Naive thymus-derived CD8-positive, alpha-beta T cell (primary cell): ENCODE measurements around the gene MRPS9. TPM values are rescaled to one million over a fixed set of nuclear protein-coding genes. Genes with fewer than 3 reads are reported as not detected.
A peak's percentile ranks its signal among the peaks of the same experiment; 100 is the strongest.

Experiments used
- ATAC-seq, 2 donors: fragments of 150-1000 bp; cut with Tn5 transposase in 1 of 2; sonication (Bioruptor Pico), chemical (Tn5 transposase) in 1 of 2; 1 replicate in 1 of 2; 2 replicates in 1 of 2; pipeline ENCODE4 v1.10.0; 2021; ENCODE audit warnings: mild to moderate bottlenecking in 2 of 2, moderate library complexity in 2 of 2
- POLR2A ChIA-PET: fragments of 350-600 bp; sonication (Branson Sonifier 250); formaldehyde crosslinking; loops from one replicate; lab custom pipeline; 2021; ENCODE audit warnings: antibody characterized with exemption; lab: Charles Lee
- DNase-seq, 10 donors: peaks; one replicate each; pipeline versions ENCODE4 v3.0.0 to v3.0.0-alpha.2; 2020 to 2022
- H3K27ac Mint-ChIP-seq, 10 donors: one replicate each; pipeline ENCODE4 v1.8.0; 2020 to 2022; ENCODE audit warnings: mild to moderate bottlenecking in 10 of 10, mixed read lengths in 10 of 10, moderate library complexity in 4 of 10, inconsistent platforms in 1 of 10
- H3K27me3 Mint-ChIP-seq, 5 donors: one replicate each; pipeline ENCODE4 v1.8.0; 2021 to 2022; ENCODE audit warnings: mixed read lengths in 5 of 5
- H3K36me3 Mint-ChIP-seq, 3 donors: one replicate each; pipeline ENCODE4 v1.8.0; 2020 to 2022; ENCODE audit warnings: mixed read lengths in 3 of 3, mild to moderate bottlenecking in 2 of 3, inconsistent platforms in 1 of 3
- H3K4me1 Mint-ChIP-seq, 4 donors: one replicate each; pipeline ENCODE4 v1.8.0; 2021 to 2022; ENCODE audit warnings: mixed read lengths in 4 of 4
- H3K4me3 Mint-ChIP-seq, 10 donors: one replicate each; pipeline ENCODE4 v1.8.0; 2020 to 2022; ENCODE audit warnings: mild to moderate bottlenecking in 10 of 10, mixed read lengths in 10 of 10, moderate library complexity in 6 of 10, inconsistent platforms in 1 of 10
- H3K9me3 Mint-ChIP-seq, 9 donors: one replicate each; pipeline ENCODE4 v1.8.0; 2020 to 2022; ENCODE audit warnings: mixed read lengths in 9 of 9, mild to moderate bottlenecking in 3 of 9, inconsistent platforms in 1 of 9, moderate library complexity in 1 of 9
- polyA plus RNA-seq, 3 donors: library from polyadenylated mRNA; unstranded; fragments of 300-500 nt; fragmentation: Illumina TruSeq; gene quantifications; one replicate each; pipeline ENCODE4 v1.2.3, GENCODE V29; 2021
- total RNA-seq, 8 experiments: library from RNA in 2 of 8; stranded (reverse) in 2 of 8; gene quantifications; one replicate each; pipeline ENCODE4 v1.2.3 and lab custom pipeline; 2021 to 2026

MRPS9 gene
- total and polyA plus RNA-seq, 5 experiments from 2014 or later: 17.0 to 32.6 (median 24.5) TPM

DNA sequence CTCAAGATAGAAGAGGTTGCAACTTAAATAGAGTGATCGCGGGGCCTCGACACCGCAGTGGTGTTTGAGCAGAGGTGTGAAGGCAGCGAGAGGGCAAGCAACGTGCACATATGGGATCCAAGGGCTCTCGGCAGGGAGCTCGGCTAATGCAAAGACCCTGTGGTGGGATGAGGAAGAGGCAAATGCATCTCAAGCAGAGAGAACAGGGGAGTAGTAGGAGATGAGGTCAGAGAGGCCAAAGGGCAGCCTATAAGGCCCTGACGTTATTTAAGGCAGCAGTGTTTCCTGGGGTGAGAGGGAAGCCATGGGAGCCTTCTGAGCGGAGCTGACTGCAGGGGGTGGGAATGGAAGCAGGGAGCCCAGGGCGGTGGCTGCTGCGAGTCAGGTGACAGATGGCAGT, 74.5 kb downstream of the MRPS9 start:
- DNase-seq: no peak
- Mint-ChIP-seq H3K4me3 (no peak overlapping the region), H3K9me3 (no peaks in the 10 kb centered on the region), H3K27ac (peak overlapping the region in 1 of 10 donors; percentile 2), H3K4me1 (no peaks in the 10 kb centered on the region), H3K27me3 (no peaks in the 10 kb centered on the region), H3K36me3 (peaks cover 0 to 8% (median 3%) of the 10 kb centered on the region in 3 donors)
- no peak for ATAC-seq
- POLR2A ChIA-PET: no interaction called here

DNA sequence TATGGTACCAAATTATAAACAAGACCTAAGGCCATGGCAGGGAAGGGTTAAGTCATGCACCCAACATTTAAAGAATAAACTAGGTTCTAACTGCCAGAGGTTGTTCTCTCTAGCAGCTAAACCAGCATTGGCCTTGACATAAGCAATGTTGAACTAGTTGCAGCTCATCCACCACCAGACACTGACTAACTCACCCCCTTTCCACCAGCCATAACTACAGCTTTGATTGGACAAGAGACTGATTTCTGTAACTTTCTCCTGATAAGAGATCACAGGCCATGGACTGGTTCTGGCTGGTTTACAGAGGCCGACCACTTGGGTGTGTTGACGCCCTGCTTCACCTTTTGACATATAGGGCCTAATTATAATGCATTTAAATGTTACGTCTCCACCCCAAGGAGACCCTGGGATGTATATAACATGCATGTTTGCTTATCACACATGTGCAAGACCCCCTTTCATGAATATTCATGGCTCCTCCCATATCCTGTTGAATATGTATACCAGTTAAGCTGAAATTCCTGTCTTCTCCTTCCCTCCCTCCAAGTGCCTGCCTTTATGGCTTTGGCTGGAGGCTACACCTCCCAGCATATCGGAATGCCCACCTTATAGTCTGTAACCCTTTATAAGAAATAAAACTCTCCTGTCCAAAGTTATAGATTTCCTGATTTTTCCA, 75.9 kb downstream of the MRPS9 start:
- ATAC-seq: no peak

DNA sequence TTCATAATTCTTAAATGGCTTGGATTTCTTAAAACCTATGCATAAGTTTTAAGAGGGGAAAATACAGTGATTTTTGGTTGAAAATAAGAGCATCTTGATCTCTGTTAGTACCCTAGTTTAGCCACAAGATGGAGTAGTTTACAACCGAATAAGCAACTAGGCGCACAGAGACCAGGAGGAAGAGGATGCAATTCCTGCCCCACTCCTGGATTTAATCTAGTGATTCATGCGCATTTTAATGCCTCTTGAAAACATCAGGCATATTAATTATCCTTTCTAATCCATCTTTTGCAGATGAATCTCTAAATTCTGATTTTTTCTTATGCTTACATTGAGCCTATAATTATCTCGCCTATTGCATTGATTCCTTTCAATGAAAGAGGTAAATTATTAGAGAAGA, 76.7 kb downstream of the MRPS9 start:
- POLR2A ChIA-PET: no interaction called here
- H3K27me3 Mint-ChIP-seq: no peaks in the 10 kb centered on the region
- ATAC-seq (no peak), DNase-seq (peak in 3 of 10 donors; percentile 10 to 32 (median 17))
- peaks cover 0 to 7% (median 2%) of the 10 kb centered on the region in 3 donors for H3K36me3 Mint-ChIP-seq
- no peak overlapping the region for H3K27ac Mint-ChIP-seq
- H3K4me3 Mint-ChIP-seq: no peak overlapping the region
- no peaks in the 10 kb centered on the region for H3K4me1 Mint-ChIP-seq
- H3K9me3 Mint-ChIP-seq: no peaks in the 10 kb centered on the region

More for the DNA sequence above, 75.9 kb downstream of the MRPS9 start:
- POLR2A ChIA-PET: no interaction called here
- no peak for DNase-seq
- Mint-ChIP-seq H3K4me3 (no peak overlapping the region), H3K9me3 (no peaks in the 10 kb centered on the region), H3K4me1 (no peaks in the 10 kb centered on the region), H3K27me3 (no peaks in the 10 kb centered on the region), H3K27ac (no peak overlapping the region), H3K36me3 (peaks cover 0 to 4% (median 0%) of the 10 kb centered on the region in 3 donors)

DNA sequence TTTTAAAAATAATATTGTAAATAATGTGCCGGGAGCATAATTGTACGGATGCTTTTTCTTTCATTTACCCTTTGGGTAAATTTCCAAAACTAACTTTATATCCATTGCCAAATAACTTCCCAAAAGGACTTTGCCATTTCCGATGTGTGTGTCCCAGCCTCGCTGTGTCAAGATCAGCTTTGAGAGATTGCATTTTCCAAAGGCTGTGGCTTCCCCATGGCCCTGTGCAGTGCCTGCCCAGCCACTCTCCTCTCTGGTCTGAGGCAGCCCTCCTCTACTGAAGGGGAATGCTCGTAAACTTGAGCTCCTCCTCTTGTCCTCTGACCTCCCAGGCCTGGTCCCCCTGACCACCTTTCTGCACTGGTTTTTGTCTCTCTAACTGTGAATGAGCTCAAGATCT, 78.5 kb downstream of the MRPS9 start:
- POLR2A ChIA-PET: no interaction called here
- Mint-ChIP-seq H3K4me1 (no peaks in the 10 kb centered on the region), H3K4me3 (no peak overlapping the region), H3K27me3 (peaks cover 0 to under 1% (median 0%) of the 10 kb centered on the region in 5 donors), H3K9me3 (no peaks in the 10 kb centered on the region), H3K36me3 (peaks cover 0 to 7% (median 2%) of the 10 kb centered on the region in 3 donors), H3K27ac (no peak overlapping the region)
- ATAC-seq: no peak
- DNase-seq: no peak

DNA sequence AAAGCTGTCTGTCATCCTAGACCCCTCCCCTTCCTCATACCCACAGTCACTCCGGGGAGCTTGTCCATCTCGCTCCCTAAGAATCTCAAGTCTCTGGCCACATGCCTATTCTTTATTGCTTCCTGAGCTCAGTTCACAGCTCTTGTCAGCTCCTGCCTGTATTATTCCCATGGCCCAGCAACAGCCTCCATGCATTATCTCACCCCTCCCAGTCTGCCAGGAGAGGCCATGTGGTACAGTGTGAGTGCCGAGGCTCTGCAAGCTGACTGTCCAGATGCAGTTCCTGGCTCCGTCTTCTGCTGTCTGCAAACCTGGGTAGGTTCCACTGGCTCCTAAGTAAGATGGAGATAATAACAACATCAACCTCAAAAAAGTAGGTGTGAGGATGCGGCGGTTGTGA, 79.7 kb downstream of the MRPS9 start:
- no peaks in the 10 kb centered on the region for H3K4me1 Mint-ChIP-seq
- POLR2A ChIA-PET: no interaction called here
- H3K36me3 Mint-ChIP-seq: peaks cover 0 to 7% (median 2%) of the 10 kb centered on the region in 3 donors
- H3K27me3 Mint-ChIP-seq: peaks cover 0 to 4% (median 0%) of the 10 kb centered on the region in 5 donors
- H3K4me3 Mint-ChIP-seq: no peak overlapping the region
- ATAC-seq (no peak), DNase-seq (no peak)
- no peak overlapping the region for H3K27ac Mint-ChIP-seq
- H3K9me3 Mint-ChIP-seq: no peaks in the 10 kb centered on the region

DNA sequence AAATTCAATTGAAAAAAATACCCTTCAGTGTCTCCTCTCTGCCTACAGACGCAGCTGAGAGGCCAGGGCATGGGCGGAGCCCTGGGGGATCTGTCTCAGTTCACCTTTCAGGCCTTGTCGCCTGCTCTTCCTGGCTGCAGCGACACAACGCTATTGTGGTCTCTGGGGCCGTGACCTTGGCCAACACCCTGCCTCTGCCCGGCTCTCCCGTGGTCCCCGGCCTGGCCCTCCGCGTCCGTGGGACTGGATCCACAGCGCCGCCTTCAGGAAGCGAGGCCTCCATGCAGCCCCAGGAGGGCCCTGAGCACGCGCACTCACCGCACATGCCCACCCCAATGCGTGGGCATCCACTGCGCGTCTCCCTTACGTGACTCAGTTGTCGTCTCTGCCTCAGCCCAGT, 81.1 kb downstream of the MRPS9 start:
- no peaks in the 10 kb centered on the region for H3K4me1 Mint-ChIP-seq
- H3K27me3 Mint-ChIP-seq: peaks cover 0 to 18% (median 3%) of the 10 kb centered on the region in 5 donors
- H3K4me3 Mint-ChIP-seq: peak overlapping the region in 2 of 10 donors; percentile 17 to 35
- H3K9me3 Mint-ChIP-seq: no peaks in the 10 kb centered on the region
- H3K36me3 Mint-ChIP-seq: peaks cover 0 to 7% (median 2%) of the 10 kb centered on the region in 3 donors
- peak in 1 of 10 donors; percentile 11 for DNase-seq
- peak in 1 of 2 donors; percentile 33 for ATAC-seq
- POLR2A ChIA-PET: no interaction called here
- H3K27ac Mint-ChIP-seq: no peak overlapping the region

DNA sequence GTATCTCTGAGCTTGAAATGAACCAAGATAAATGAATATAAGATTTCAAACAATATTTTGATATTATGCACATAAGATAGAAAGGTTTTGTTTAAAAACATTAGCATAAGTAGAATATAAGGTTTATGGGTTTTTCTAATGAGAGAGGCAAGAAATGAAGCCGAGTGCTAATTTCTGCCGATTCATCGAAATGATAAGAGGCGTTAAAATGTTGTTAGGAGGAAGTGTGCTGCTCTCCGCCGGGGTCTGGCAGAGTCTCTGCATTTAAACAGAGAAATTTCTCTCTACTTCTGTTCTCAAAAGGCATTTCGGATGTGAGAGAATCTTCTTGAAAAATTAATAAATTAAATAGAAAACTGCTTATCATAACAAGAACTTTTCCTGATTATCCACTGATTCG, 83.6 kb downstream of the MRPS9 start:
- Mint-ChIP-seq H3K9me3 (no peaks in the 10 kb centered on the region), H3K27me3 (peaks cover 4 to 36% (median 9%) of the 10 kb centered on the region in 5 donors)
- ATAC-seq: no peak

DNA sequence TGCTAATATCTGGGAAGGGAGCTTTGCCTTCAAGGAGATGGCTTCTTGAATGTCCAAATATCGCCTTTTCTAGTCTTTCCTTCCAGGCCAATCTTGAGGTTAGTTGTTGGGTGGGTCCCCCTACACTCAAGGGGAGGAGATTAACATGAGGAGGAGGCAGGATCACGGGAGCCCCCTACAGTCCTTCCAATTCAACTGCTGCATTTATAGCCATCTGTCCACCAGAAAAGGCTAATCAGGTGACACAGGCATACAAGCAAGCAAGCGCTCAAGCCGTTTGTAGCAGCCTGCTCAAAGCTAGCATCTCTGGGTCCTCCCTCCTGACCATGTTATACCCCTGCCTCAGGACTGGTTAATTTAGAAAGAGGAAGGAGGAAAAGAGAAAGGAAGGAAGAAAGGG, 87.6 kb downstream of the MRPS9 start:
- Mint-ChIP-seq H3K27ac (no peak overlapping the region), H3K4me3 (no peak overlapping the region), H3K4me1 (peaks cover 0 to 3% (median 0%) of the 10 kb centered on the region in 4 donors), H3K9me3 (no peaks in the 10 kb centered on the region), H3K36me3 (no peaks in the 10 kb centered on the region), H3K27me3 (peaks cover 7 to 45% (median 17%) of the 10 kb centered on the region in 5 donors)
- POLR2A ChIA-PET: no interaction called here
- no peak for DNase-seq
- ATAC-seq: no peak

More for the DNA sequence above, 83.6 kb downstream of the MRPS9 start:
- Mint-ChIP-seq H3K27ac (no peak overlapping the region), H3K36me3 (peaks cover 0 to 7% (median 2%) of the 10 kb centered on the region in 3 donors), H3K4me3 (no peak overlapping the region), H3K4me1 (no peaks in the 10 kb centered on the region)
- POLR2A ChIA-PET: no interaction called here
- no peak for DNase-seq

DNA sequence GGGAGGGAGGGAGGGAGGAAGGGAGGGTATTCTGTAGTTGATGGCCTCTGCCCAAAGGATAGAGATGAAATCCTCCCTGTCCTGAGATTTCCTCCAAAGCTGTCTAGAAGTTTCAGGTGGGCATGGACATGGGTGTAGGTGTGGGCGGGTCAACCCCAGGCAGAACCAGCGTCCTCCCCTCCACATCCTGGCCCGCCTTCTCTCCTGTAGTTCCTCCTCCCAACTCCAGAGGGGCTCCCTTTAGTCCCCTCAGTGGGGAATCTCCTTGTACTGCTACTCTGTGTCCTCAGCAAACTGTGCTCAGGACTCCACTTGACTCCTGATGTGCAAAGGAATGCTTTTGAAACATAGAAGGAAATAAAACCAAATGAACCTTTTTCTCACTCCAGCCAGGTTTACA, 88.1 kb downstream of the MRPS9 start:
- H3K27ac Mint-ChIP-seq: no peak overlapping the region
- POLR2A ChIA-PET: no interaction called here

DNA sequence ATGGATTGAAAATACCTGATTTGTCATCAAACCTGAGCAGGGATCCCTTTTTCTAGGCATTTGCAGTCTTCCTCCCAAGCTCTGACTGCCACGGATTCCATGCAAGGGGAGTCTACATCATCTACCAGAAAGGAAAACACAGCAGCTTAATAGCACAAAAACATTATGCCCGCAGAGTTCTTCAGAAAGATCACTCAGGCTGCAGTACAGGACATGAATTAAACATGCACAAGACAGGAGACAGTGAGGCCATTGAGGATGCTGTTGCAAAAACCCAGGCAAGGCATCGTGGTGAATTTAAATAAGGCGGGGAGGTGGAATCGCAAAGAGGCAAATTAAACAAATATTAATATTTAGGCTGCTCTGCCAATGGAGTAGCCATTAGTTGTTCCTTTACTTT, 88.5 kb downstream of the MRPS9 start:
- DNase-seq (no peak), ATAC-seq (no peak)
- POLR2A ChIA-PET: no interaction called here
- peaks cover 7 to 45% (median 17%) of the 10 kb centered on the region in 5 donors for H3K27me3 Mint-ChIP-seq
- H3K4me1 Mint-ChIP-seq: peaks cover 0 to 3% (median 0%) of the 10 kb centered on the region in 4 donors
- H3K9me3 Mint-ChIP-seq: no peaks in the 10 kb centered on the region
- no peak overlapping the region for H3K4me3 Mint-ChIP-seq
- H3K27ac Mint-ChIP-seq: no peak overlapping the region
- no peaks in the 10 kb centered on the region for H3K36me3 Mint-ChIP-seq

More for the DNA sequence above, 88.1 kb downstream of the MRPS9 start:
- ATAC-seq (no peak), DNase-seq (no peak)
- Mint-ChIP-seq H3K4me3 (no peak overlapping the region), H3K27me3 (peaks cover 7 to 45% (median 17%) of the 10 kb centered on the region in 5 donors), H3K4me1 (peaks cover 0 to 3% (median 0%) of the 10 kb centered on the region in 4 donors), H3K36me3 (no peaks in the 10 kb centered on the region), H3K9me3 (no peaks in the 10 kb centered on the region)

DNA sequence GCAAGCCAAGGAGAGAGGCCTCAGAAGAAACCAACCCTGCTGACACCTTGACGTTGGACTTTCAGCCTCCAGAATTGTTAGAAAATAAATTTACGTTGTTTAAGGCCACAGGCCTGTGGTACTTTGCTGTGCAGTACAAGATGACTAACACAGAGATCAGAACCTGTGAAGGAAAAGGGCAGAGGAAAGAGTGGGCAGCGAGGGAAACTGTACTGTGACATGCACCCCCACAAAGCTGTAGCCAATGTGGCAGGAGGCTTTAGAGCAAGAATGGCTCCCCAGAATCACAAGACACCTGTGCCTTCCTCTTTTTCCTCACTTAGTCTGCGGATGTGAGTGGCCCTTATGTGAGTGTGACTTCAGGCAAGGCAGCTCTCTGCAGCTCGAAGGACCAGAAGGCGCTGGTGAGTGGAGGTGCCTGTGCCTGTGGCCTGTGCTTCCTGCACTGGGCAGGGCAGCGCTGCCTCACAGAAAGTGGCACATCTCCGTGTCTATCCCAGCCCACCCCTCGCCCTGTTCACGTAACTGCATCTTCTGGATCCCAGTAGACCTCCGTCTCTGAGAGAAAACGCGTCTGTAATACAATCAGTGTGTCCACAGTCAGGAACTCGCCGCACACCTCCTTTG, 89.5 kb downstream of the MRPS9 start:
- ATAC-seq (no peak), DNase-seq (no peak)
- H3K36me3 Mint-ChIP-seq: no peaks in the 10 kb centered on the region
- H3K27me3 Mint-ChIP-seq: peaks cover 7 to 43% (median 17%) of the 10 kb centered on the region in 5 donors
- peaks cover 0 to 3% (median 0%) of the 10 kb centered on the region in 4 donors for H3K4me1 Mint-ChIP-seq
- no peaks in the 10 kb centered on the region for H3K9me3 Mint-ChIP-seq
- H3K27ac Mint-ChIP-seq: peak overlapping the region in 1 of 10 donors; percentile 62
- H3K4me3 Mint-ChIP-seq: no peak overlapping the region
- POLR2A ChIA-PET: no interaction called here

DNA sequence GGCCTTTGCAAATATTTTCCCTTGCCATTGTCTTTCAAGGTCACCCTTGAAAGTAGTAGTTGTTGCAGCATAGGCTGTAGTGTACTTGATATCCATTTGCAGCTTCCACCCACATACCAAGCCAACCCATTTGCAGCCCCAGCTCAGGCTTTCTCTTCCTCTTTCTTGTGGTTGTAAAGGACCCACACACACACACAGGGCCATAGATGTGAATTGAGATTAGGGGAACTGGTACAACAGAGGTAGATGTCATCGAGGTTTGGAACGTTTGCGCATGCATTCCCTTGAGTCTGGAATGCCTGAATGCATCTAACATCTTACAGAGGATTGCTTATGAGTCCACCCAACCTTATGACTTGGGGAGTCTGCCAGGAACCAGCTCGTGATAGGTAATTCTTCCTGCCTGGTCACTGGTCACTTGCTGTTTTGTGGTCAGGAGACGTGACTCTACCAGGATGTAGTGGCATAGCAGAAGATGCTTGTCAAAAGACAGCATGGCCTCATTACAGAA, 91.9 kb downstream of the MRPS9 start:
- DNase-seq (no peak), ATAC-seq (no peak)
- H3K9me3 Mint-ChIP-seq: no peaks in the 10 kb centered on the region
- H3K27me3 Mint-ChIP-seq: peaks cover 10 to 25% (median 17%) of the 10 kb centered on the region in 5 donors
- no peak overlapping the region for H3K4me3 Mint-ChIP-seq
- H3K27ac Mint-ChIP-seq: no peak overlapping the region
- peaks cover 0 to 3% (median 0%) of the 10 kb centered on the region in 4 donors for H3K4me1 Mint-ChIP-seq
- H3K36me3 Mint-ChIP-seq: no peaks in the 10 kb centered on the region
- POLR2A ChIA-PET: no interaction called here

DNA sequence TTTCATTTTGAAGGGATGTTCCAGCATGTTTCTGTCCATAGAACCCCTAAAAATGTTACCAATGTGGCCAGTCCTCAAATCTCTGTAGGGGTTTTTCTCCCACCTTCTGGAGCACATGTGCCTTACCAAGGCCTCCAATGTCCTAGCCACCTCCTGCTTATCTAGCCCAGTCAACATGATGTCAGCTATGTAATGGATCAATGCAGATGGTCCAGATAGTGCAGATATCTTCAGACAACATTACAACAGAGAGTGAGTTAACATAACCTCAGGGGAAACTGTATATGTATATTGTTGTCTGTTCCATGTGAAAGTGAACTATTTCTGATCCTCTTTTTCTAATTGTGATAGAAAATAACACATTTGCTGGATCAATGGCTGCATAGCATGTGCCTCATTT, 92.7 kb downstream of the MRPS9 start:
- Mint-ChIP-seq H3K9me3 (no peaks in the 10 kb centered on the region), H3K27ac (no peak overlapping the region), H3K4me3 (no peak overlapping the region), H3K4me1 (peaks cover 0 to 3% (median 0%) of the 10 kb centered on the region in 4 donors), H3K27me3 (peaks cover 10 to 21% (median 17%) of the 10 kb centered on the region in 5 donors), H3K36me3 (no peaks in the 10 kb centered on the region)
- no peak for ATAC-seq
- no peak for DNase-seq
- POLR2A ChIA-PET: no interaction called here
